Measurements from ENCODE around the gene EVA1B.

Gene EVA1B

DNA sequence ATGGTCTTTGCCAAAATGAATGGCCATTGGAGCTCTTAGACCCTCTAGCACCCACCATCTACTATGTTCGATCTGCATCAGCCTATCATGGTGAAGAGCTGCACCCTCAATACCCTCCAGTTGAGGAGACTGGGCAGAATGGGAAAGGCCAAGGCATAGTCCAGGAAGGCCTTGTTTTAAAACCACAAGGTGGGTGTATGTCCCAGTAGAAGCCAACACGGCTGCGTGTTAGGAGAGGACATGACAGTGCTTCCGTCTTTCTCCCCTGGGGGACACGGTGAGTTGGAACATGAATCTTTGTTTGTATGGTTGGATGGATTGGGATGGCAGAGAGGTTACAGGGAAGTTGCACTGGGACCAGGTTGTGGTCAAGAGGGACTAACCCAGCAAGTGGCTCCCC is 35.9 kb downstream of the EVA1B start:
- H3K4me1 ChIP-seq (ENCODE audit: control insufficient read depth, insufficient read depth, low read length), result peaks cover 6% of the 10 kb centered on the region

DNA sequence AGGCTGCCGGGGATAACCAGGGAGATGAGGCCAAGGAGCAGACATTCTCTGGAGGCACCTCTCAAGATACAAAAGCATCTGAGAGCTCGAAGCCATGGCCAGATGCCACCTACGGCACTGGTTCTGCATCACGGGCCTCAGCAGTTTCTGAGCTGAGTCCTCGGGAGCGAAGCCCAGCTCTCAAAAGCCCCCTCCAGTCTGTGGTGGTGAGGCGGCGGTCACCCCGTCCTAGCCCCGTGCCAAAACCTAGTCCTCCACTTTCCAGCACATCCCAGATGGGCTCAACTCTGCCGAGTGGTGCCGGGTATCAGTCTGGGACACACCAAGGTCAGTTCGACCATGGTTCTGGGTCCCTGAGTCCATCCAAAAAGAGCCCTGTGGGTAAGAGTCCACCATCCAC is 36.6 kb downstream of the EVA1B start:
- Histone ChIP-seq H3K4me1 (ENCODE audit: control insufficient read depth, insufficient read depth, low read length) (peaks cover 6% of the 10 kb centered on the region), H3K4me3 (ENCODE audit: low read length) (no peak overlapping the region), H3K36me3 (ENCODE audit: insufficient read depth, low read length) (peaks cover 82% of the 10 kb centered on the region), H3K9ac (ENCODE audit: low read depth, low read length) (no peak overlapping the region), H3K27me3 (ENCODE audit: control insufficient read depth, insufficient read depth, low read length) (no peaks in the 10 kb centered on the region), H3K9me3 (replicated peaks; ENCODE audit: low read length) (no peaks in the 10 kb centered on the region), H3K4me2 (ENCODE audit: low read length) (no peak overlapping the region)

More for the DNA sequence above, 35.9 kb downstream of the EVA1B start:
- Histone ChIP-seq H3K9me3 (replicated peaks; ENCODE audit: low read length) (no peaks in the 10 kb centered on the region), H3K27me3 (ENCODE audit: control insufficient read depth, insufficient read depth, low read length) (no peaks in the 10 kb centered on the region), H3K36me3 (ENCODE audit: insufficient read depth, low read length) (peaks cover 87% of the 10 kb centered on the region), H3K4me3 (ENCODE audit: low read length) (no peak overlapping the region), H3K9ac (ENCODE audit: low read depth, low read length) (no peak overlapping the region), H3K4me2 (ENCODE audit: low read length) (no peak overlapping the region)

DNA sequence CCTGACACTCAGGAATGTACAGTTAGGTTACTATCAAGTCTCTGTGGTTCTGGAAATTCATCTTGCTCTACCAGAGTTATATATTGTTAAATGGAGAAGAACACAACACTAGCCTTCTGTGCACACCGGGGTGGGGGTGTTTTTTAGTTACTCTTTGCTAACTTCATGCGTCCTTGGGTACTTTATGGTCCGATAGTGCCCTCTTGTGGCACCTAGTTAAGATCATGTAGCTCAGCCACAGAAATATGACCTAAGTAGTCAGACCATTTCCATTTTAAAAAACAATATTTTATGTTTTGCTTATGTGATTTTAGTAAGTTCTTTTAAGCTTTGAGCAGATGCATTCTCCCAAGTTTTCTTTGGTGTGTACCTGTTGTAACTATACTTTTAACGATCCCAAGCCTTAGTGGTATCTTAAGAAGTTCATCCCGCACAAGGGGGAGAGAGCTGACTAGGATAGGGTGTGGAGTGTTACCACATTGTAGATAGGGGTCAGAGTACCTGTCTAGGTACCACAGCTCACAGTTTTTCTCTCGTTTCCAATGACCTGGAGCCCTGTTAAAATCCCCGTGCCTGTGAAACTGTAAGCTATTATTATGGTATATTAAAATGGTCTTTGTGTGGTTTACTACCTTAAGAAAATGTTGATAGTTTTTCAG is 37.9 kb downstream of the EVA1B start:
- peaks cover 3% of the 10 kb centered on the region for H3K4me1 ChIP-seq (ENCODE audit: control insufficient read depth, insufficient read depth, low read length)
- no peaks in the 10 kb centered on the region for H3K9me3 ChIP-seq (replicated peaks; ENCODE audit: low read length)
- H3K36me3 ChIP-seq (ENCODE audit: insufficient read depth, low read length), result peaks cover 70% of the 10 kb centered on the region

DNA sequence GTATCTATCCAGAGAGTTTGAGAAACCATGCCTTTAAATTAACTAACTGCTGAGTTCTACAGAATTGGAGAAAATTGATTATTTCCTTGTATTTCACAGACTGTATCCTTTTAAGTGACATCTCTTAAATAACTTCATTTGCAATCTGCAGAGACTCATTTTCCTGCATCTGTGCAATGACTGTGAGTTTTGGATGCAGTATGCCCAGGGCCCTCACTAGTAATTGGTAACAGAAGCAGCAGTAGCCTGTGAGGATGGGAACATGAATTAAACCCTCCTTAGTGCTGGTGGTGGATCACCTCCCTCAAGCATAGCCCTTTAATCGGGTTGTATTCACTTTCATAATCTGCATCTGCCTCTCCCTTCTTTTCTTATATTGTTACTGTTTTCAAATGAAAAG is 38.9 kb downstream of the EVA1B start:
- Histone ChIP-seq H3K36me3 (ENCODE audit: insufficient read depth, low read length) (peaks cover 65% of the 10 kb centered on the region), H3K9ac (ENCODE audit: low read depth, low read length) (no peak overlapping the region), H3K4me1 (ENCODE audit: control insufficient read depth, insufficient read depth, low read length) (peaks cover under 1% of the 10 kb centered on the region), H3K27me3 (ENCODE audit: control insufficient read depth, insufficient read depth, low read length) (no peaks in the 10 kb centered on the region), H3K4me3 (ENCODE audit: low read length) (no peak overlapping the region), H3K9me3 (replicated peaks; ENCODE audit: low read length) (no peaks in the 10 kb centered on the region), H3K4me2 (ENCODE audit: low read length) (no peak overlapping the region)

More for the DNA sequence above, 37.9 kb downstream of the EVA1B start:
- H3K4me2 ChIP-seq (ENCODE audit: low read length), result no peak overlapping the region
- H3K27me3 ChIP-seq (ENCODE audit: control insufficient read depth, insufficient read depth, low read length), result no peaks in the 10 kb centered on the region
- H3K9ac ChIP-seq (ENCODE audit: low read depth, low read length), result peak overlapping the region; percentile 2
- H3K4me3 ChIP-seq (ENCODE audit: low read length), result no peak overlapping the region

DNA sequence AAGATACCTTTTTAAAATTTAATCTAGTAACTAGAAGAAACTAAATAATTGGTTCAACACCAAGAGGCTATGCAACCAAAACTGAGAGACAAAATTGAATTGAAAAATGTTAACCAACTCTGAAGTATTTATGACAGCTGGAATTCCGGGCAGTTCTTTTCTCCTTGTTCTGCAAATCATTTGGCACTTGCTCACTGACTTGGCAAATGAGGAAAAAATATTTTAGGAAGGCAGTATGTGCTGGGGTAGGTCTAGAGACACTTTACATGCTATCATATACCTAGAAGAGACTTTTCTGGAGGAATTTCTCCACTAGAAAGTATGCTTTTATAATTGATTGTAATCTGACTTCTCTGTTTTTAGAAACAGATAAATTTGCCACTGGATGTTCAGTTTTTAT is 39.4 kb downstream of the EVA1B start:
- no peak overlapping the region for H3K4me3 ChIP-seq (ENCODE audit: low read length)
- no peaks in the 10 kb centered on the region for H3K9me3 ChIP-seq (replicated peaks; ENCODE audit: low read length)
- no peaks in the 10 kb centered on the region for H3K27me3 ChIP-seq (ENCODE audit: control insufficient read depth, insufficient read depth, low read length)
- no peak overlapping the region for H3K4me2 ChIP-seq (ENCODE audit: low read length)
- peaks cover 61% of the 10 kb centered on the region for H3K36me3 ChIP-seq (ENCODE audit: insufficient read depth, low read length)
- H3K4me1 ChIP-seq (ENCODE audit: control insufficient read depth, insufficient read depth, low read length), result peaks cover 5% of the 10 kb centered on the region
- no peak overlapping the region for H3K9ac ChIP-seq (ENCODE audit: low read depth, low read length)

DNA sequence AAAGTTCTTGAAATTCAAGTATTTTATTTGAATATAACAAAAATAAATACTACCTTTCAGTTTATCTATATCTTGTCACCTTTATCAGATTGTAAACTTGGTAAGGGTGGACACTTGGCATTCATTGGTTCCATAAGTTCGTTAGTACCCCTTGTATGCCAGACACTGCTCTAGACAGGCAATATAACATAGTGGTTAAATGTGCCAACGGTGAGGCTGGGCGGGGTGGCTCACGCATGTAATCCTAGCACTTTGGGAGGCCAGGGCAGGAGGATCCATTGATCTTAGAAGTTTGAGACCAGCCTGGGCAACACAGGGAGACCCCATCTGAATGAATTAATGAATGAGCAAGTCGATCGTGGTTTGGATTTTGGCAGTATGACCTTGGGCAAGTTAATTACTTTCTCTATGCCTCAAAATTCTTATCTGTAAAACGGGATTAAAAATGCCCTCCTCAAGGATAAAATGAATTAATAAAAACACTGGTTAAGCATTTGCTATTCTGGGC is 43.6 kb downstream of the EVA1B start:
- Histone ChIP-seq H3K36me3 (ENCODE audit: insufficient read depth, low read length) (peaks cover 21% of the 10 kb centered on the region), H3K4me3 (ENCODE audit: low read length) (no peak overlapping the region), H3K9me3 (replicated peaks; ENCODE audit: low read length) (no peaks in the 10 kb centered on the region), H3K4me2 (ENCODE audit: low read length) (no peak overlapping the region), H3K4me1 (ENCODE audit: control insufficient read depth, insufficient read depth, low read length) (peaks cover 8% of the 10 kb centered on the region), H3K27me3 (ENCODE audit: control insufficient read depth, insufficient read depth, low read length) (no peaks in the 10 kb centered on the region), H3K9ac (ENCODE audit: low read depth, low read length) (no peak overlapping the region)

DNA sequence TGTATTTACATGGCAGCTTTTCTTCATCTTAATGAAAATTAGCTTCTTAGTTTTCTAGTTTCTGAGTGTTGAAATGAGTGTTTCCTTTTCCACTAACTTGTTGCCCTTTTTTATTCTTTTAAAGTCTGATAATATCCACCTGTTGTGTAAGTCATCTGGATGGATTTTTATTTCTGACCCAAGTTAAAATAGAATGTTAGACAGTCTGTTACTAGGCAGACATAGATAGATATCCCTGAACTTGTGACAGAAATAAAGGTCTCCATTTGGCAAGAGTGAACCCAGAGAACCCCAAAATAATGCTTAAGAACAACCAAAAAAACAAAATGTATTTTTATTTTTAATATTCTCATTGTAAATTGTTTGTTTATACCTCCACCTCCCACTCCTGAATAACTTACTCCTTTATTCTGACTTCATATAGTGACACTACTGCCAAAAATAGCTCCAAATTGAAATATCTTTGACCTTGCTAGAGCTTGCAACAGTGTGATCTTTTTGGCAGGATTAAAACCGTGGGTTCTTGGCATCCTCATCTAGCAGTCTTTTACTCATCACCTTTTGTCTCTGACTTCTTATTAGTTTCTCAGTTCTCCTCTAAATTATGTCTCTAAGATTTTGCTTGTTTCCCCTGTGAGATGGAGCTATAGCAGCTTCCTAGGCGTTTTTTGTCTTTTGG is 44.2 kb downstream of the EVA1B start:
- Histone ChIP-seq H3K27me3 (ENCODE audit: control insufficient read depth, insufficient read depth, low read length) (no peaks in the 10 kb centered on the region), H3K9ac (ENCODE audit: low read depth, low read length) (peak overlapping the region; percentile 29), H3K4me3 (ENCODE audit: low read length) (no peak overlapping the region), H3K9me3 (replicated peaks; ENCODE audit: low read length) (no peaks in the 10 kb centered on the region), H3K4me1 (ENCODE audit: control insufficient read depth, insufficient read depth, low read length) (peaks cover 8% of the 10 kb centered on the region), H3K36me3 (ENCODE audit: insufficient read depth, low read length) (peaks cover 19% of the 10 kb centered on the region), H3K4me2 (ENCODE audit: low read length) (peak overlapping the region; percentile 11)

DNA sequence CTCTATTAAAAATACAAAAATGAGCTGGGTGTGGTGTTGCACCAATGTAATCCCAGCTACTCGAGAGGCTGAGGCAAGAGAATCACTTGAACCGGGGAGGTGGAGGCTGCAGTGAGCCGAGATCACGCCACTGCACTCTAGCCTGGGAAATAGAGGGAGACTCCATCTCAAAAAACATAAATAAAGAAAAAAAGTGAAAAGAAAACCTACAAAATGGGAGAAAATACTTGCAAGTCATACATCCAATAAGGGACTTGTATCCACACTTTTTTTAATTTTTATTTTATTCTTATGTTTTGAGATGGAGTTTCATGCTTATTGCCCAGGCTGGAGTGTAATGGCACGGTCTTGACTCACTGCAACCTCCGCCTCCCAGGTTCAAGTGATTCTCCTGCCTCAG is 46.8 kb downstream of the EVA1B start:
- Histone ChIP-seq H3K36me3 (ENCODE audit: insufficient read depth, low read length) (peaks cover 19% of the 10 kb centered on the region), H3K4me2 (ENCODE audit: low read length) (no peak overlapping the region)

DNA sequence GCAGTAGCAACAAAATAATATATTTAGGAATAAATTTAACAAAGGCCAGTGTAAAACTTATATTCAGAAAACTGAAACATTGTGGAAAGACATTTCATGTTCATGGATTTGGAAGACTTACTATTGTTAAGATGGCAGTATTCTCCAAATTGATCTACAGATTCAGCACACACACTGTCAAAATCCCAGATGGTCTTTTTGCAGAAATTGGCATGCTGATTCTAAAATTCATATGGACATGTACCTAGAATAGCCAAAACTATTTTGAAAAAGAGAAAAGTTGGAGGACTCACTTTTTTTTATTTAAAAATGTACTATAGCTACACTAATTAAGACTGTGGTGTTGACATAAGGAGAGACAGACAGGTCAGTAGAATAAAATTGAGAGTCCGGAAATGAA is 49.2 kb downstream of the EVA1B start:
- H3K9ac ChIP-seq (ENCODE audit: low read depth, low read length), result no peak overlapping the region
- no peak overlapping the region for H3K4me3 ChIP-seq (ENCODE audit: low read length)
- peaks cover 26% of the 10 kb centered on the region for H3K36me3 ChIP-seq (ENCODE audit: insufficient read depth, low read length)
- H3K4me1 ChIP-seq (ENCODE audit: control insufficient read depth, insufficient read depth, low read length), result peaks cover 4% of the 10 kb centered on the region
- H3K9me3 ChIP-seq (replicated peaks; ENCODE audit: low read length), result no peaks in the 10 kb centered on the region
- H3K4me2 ChIP-seq (ENCODE audit: low read length), result no peak overlapping the region
- no peaks in the 10 kb centered on the region for H3K27me3 ChIP-seq (ENCODE audit: control insufficient read depth, insufficient read depth, low read length)

More for the DNA sequence above, 46.8 kb downstream of the EVA1B start:
- Histone ChIP-seq H3K4me1 (ENCODE audit: control insufficient read depth, insufficient read depth, low read length) (peaks cover 8% of the 10 kb centered on the region), H3K9ac (ENCODE audit: low read depth, low read length) (no peak overlapping the region), H3K4me3 (ENCODE audit: low read length) (no peak overlapping the region), H3K9me3 (replicated peaks; ENCODE audit: low read length) (no peaks in the 10 kb centered on the region), H3K27me3 (ENCODE audit: control insufficient read depth, insufficient read depth, low read length) (no peaks in the 10 kb centered on the region)

DNA sequence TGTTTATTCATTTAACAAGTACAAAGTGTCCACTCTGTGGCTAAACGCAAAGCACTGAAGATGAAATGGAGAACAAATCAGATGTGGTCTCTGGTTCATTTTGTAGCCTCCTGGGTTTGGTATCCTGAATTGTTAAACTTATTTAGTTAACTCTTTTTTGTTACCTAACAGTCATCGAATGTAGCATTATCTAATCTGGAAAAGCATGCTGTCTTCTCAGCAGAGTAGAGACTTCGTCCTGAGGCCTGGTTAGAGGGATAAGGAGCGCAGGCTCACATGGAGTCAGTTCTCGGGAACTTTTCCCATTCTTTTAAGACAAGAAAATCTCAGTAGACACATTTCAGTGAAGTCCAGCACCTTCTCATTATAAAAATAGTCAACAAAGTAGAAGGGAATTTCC is 50.4 kb downstream of the EVA1B start:
- Histone ChIP-seq H3K27me3 (ENCODE audit: control insufficient read depth, insufficient read depth, low read length) (no peaks in the 10 kb centered on the region), H3K4me2 (ENCODE audit: low read length) (no peak overlapping the region), H3K4me1 (ENCODE audit: control insufficient read depth, insufficient read depth, low read length) (peaks cover 4% of the 10 kb centered on the region), H3K4me3 (ENCODE audit: low read length) (no peak overlapping the region), H3K9me3 (replicated peaks; ENCODE audit: low read length) (no peaks in the 10 kb centered on the region), H3K9ac (ENCODE audit: low read depth, low read length) (no peak overlapping the region), H3K36me3 (ENCODE audit: insufficient read depth, low read length) (peaks cover 34% of the 10 kb centered on the region)

Data from skeletal muscle satellite cell (primary cell).